GM19035 (cell line): Measurements from ENCODE around the gene OSM.
A peak's percentile ranks its signal among the peaks of the same experiment; 100 is the strongest.

Experiments used
- ATAC-seq: cut with Tn5 transposase; IDR thresholded peaks from one replicate; pipeline ENCODE4 v1.9.1; 2021; ENCODE audit not compliant: unreplicated experiment

OSM gene

GRCh38 chr22:30285846-30286200 lies 19.2 kb upstream of the OSM start:
- no peak for ATAC-seq

GRCh38 chr22:30285176-30285845 lies 18.7 kb upstream of the OSM start:
- no peak for ATAC-seq

GRCh38 chr22:30284666-30285065 lies 18.0 kb upstream of the OSM start:
- no peak for ATAC-seq

- ATAC-seq: no peak
Measured at GRCh38 chr22:30284172-30284571, 17.5 kb upstream of the OSM start.

GRCh38 chr22:30283342-30283741 lies 16.7 kb upstream of the OSM start:
- ATAC-seq: no peak

GRCh38 chr22:30282616-30283046 lies 16.0 kb upstream of the OSM start:
- ATAC-seq: no peak

- no peak for ATAC-seq
Measured at GRCh38 chr22:30280505-30280904, 13.9 kb upstream of the OSM start.

GRCh38 chr22:30279932-30280331 lies 13.3 kb upstream of the OSM start:
- no peak for ATAC-seq

GRCh38 chr22:30279046-30279788 lies 12.6 kb upstream of the OSM start:
- no peak for ATAC-seq

- no peak for ATAC-seq
Measured at GRCh38 chr22:30277547-30278344, 11.1 kb upstream of the OSM start.

GRCh38 chr22:30276039-30276438 lies 9.4 kb upstream of the OSM start:
- ATAC-seq: no peak

- ATAC-seq: no peak
Measured at GRCh38 chr22:30275625-30276024, 9.0 kb upstream of the OSM start.

- ATAC-seq: no peak
Measured at GRCh38 chr22:30274437-30274812, 7.8 kb upstream of the OSM start.

- ATAC-seq: no peak
Measured at GRCh38 chr22:30273711-30274436, 7.2 kb upstream of the OSM start.

GRCh38 chr22:30272781-30273601 lies 6.3 kb upstream of the OSM start:
- ATAC-seq: no peak

GRCh38 chr22:30270832-30271231 lies 4.2 kb upstream of the OSM start:
- ATAC-seq: no peak

- ATAC-seq: no peak
Measured at GRCh38 chr22:30268331-30268730, 1.7 kb upstream of the OSM start.

GRCh38 chr22:30267382-30268302 lies 991 bp upstream of the OSM start:
- ATAC-seq: no peak

- peak; percentile 60 for ATAC-seq
Measured at GRCh38 chr22:30265823-30266444, 717 bp downstream of the OSM start.
